Astrocyte of the spinal cord (primary cell): ENCODE measurements around the gene OR5B17.

Source experiments
- DNase-seq: peaks from one replicate; pipeline ENCODE4 v3.0.0; 2011; ENCODE audit warnings: low read depth, low spot score
- H3K4me3 ChIP-seq: 2 replicates; pipeline ENCODE4 v1.5.1; 2011; ENCODE audit warnings: low read depth, mild to moderate bottlenecking, low read length, moderate library complexity
- in situ Hi-C: cut with HindIII; loops from 2 replicates; pipeline ENCODE4 v1.10.0; 2017; ENCODE audit warnings: low sequenced_read_pairs
- TF ChIP-seq, protein P1 (sequence below): IDR thresholded peaks from 2 replicates; pipeline ENCODE4 v1.5.1; 2012; ENCODE audit warnings: low read depth, mild to moderate bottlenecking, low read length, inconsistent platforms

The OR5B17 gene

DNA sequence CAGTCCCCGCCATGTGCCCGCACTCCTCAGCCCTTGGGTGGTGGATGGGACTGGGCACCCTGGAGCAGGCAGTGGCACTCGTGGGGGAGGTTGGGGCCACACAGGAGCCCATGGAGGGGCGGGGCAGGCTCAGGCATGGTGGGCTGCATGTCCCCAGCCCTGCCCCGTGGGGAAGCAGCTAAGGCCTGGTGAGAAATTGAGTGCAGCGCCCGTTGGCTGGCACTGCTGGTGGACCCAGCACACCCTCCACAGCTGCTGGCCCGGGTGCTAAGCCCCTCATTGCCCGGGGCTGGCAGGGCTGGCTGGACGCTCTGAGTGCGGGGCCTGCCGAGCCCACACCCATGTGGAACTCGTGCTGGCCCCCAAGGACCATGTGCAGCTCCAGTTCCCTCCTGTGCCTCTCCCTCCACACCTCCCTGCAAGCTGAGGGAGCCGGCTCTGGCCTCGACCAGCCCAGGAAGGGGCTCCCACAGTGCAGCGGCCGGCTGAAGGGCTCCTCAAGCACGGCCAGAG lies 31.7 kb upstream of the OR5B17 start:
- in situ Hi-C loops = no loop called here
- TF ChIP-seq, protein P1, sequence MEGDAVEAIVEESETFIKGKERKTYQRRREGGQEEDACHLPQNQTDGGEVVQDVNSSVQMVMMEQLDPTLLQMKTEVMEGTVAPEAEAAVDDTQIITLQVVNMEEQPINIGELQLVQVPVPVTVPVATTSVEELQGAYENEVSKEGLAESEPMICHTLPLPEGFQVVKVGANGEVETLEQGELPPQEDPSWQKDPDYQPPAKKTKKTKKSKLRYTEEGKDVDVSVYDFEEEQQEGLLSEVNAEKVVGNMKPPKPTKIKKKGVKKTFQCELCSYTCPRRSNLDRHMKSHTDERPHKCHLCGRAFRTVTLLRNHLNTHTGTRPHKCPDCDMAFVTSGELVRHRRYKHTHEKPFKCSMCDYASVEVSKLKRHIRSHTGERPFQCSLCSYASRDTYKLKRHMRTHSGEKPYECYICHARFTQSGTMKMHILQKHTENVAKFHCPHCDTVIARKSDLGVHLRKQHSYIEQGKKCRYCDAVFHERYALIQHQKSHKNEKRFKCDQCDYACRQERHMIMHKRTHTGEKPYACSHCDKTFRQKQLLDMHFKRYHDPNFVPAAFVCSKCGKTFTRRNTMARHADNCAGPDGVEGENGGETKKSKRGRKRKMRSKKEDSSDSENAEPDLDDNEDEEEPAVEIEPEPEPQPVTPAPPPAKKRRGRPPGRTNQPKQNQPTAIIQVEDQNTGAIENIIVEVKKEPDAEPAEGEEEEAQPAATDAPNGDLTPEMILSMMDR = no peak
- no peak overlapping the region for H3K4me3 ChIP-seq
- DNase-seq = no peak

DNA sequence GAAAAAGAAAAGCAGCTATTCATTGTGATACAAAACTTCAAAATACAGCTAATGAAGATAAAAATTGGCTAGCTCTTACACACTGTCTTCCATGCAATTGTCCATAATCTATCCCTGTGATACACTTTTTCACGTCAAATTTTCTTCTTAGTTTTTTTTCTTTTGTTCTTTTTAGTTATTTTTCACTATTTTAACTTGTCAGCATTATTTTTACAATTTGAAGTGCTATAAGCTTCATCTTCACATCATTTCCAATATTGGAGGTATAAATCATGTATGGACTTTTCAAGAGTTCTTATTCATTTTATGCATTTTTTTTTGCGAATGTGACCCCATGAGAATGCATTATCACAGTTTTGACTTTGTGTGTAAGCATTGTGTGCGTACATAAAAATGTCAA lies 4.1 kb downstream of the OR5B17 start:
- H3K4me3 ChIP-seq = no peak overlapping the region
- TF ChIP-seq, protein P1 = no peak
- DNase-seq = no peak
- in situ Hi-C loops = no loop called here

DNA sequence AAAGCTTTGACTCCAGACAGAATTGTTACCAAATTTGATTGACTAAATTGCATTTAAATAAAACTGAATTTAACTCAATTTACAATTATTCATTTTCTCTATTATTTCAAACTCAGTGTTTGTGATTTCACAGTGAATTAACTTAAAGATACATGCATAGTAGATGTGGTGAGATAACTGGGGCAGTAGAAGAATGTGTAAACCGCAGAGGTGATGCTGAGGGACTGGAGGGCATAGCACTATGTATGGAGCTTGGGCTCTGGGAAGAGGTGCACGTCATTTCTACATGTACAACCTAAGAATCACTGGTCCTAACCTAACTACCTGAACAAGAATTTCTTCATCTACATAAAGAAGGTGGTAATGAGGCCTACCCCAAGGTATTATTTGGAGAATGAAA lies 13.7 kb downstream of the OR5B17 start:
- no peak overlapping the region for H3K4me3 ChIP-seq
- in situ Hi-C loops = no loop called here
- TF ChIP-seq, protein P1 = no peak
- DNase-seq = no peak

DNA sequence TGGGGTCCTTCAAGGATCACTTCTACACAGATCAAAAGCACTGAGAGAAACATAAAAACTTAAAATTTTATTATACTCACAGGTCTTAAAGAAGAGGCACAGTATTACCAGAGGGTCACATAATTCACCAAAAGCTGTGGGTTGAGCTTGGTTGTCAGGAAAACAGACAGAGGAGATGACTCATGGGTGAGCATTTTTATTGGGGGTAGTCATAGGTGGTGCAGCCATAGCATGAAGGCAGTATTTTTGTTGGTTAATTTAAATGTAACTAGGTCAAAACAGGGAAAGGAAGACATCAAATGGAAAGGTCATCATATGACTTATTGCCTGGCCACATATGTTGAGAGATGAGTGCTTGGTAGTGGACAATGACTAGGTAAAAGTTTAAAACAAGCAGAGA lies 24.2 kb downstream of the OR5B17 start:
- H3K4me3 ChIP-seq = no peak overlapping the region
- TF ChIP-seq, protein P1 = no peak
- in situ Hi-C loops = no loop called here
- DNase-seq = peak; percentile 87

DNA sequence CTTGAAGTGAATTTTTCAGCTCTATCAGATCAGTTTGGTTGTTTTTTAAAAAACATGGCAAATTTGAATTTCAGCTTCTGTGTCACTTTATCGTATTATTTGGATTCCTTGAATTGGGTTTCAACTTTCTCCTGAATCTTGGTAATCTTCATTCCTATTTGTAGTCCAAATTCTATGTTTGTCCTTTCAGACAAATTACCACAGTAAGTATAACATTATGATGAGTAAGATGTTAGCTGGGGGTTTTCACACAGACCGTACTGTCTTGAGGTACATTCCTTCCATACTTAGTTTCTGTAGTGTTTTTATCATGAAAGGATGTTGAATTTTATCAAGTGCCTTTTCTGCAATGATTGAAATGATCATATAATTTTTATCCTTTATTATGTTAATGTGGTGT lies 28.0 kb downstream of the OR5B17 start:
- in situ Hi-C loops = no loop called here
- no peak overlapping the region for H3K4me3 ChIP-seq
- TF ChIP-seq, protein P1 = no peak
- DNase-seq = peak; percentile 48

DNA sequence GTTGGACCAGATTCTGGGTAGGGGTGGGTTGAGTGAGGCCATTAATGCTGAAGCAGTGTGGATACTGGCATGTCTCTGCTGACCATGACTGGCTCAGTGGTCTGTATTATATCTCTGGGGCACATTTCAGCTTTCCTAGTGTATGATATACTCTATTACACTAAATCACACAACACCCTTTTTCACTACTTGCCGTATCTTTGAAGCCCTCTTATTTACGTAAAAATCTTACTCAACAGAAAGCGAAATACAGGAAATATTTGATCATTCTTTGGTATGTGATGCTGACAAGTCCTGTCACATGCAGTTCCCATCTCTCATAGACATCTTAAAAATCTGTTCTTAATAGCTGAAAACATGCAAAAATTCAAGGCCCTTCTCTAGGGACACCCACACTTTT lies 40.3 kb downstream of the OR5B17 start:
- no peak overlapping the region for H3K4me3 ChIP-seq
- in situ Hi-C loops = no loop called here
- DNase-seq = no peak
- TF ChIP-seq, protein P1 = no peak

DNA sequence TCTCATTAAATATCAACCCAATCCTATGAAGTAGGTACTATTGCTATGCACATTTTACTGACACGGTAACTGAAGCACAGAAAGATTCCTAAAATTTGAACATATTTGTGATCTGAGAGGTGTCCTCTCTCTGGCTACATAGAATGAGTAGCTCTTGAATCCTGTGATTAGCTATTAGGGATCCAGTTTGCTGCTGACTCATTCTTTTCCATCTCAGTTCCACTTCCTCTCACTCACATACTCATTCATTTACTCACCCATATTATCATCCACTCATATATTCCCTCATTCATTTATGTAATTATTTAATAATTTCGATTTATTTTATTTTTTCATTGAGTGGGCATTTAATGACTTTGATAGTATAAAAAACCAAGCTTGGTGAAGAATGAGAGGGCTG lies 42.7 kb downstream of the OR5B17 start:
- no peak overlapping the region for H3K4me3 ChIP-seq
- TF ChIP-seq, protein P1 = no peak
- in situ Hi-C loops = no loop called here
- DNase-seq = peak; percentile 28
